GM12878 (cell line): ENCODE data around the gene CCDC197. TPM values are rescaled to one million over a fixed set of nuclear protein-coding genes. Genes with fewer than 3 reads are reported as not detected.

Experiments used
- ATAC-seq: fragments of 200-7000 bp; cut with Tn5 transposase; 3 replicates; pipeline ENCODE4 v1.9.1; 2020; ENCODE audit warnings: mild to moderate bottlenecking, moderate library complexity
- BruUV-seq: library from RNA; stranded (reverse); fragments of 400-500 nt; replicated peaks from 2 replicates; lab custom pipeline; 2021; lab: Mats Ljungman, UMichigan
- CTCF ChIA-PET: fragments of 300-600 bp; sonication (Branson Sonifier 250); formaldehyde crosslinking; extraction: SDS; loops from one replicate; lab custom pipeline; 2021; ENCODE audit warnings: inconsistent platforms; lab: Yijun Ruan, JAX
- POLR2A ChIA-PET: fragments of 350-600 bp; formaldehyde crosslinking; extraction: SDS; loops from one replicate; lab custom pipeline; 2021; ENCODE audit warnings: inconsistent platforms; lab: Charles Lee
- RAD21 ChIA-PET: fragments of 300-600 bp; sonication (Branson Sonifier 250); formaldehyde crosslinking; loops from one replicate; lab custom pipeline; 2023; ENCODE audit warnings: antibody characterized with exemption; ENCODE audit not compliant: unreplicated experiment; lab: Charles Lee
- SMC1A ChIA-PET: fragments of 300-600 bp; sonication (Branson Sonifier 250); formaldehyde crosslinking; loops from one replicate; lab custom pipeline; 2023; ENCODE audit not compliant: unreplicated experiment, uncharacterized antibody; lab: Charles Lee
- DNase-seq: peaks from one replicate; pipeline ENCODE4 v3.0.0-alpha.2; 2011; ENCODE audit warnings: low read depth, low spot score
- FAIRE-seq: peaks from 3 replicates; lab custom pipeline; 2011; peaks lifted over from hg19 to GRCh38; lab: Jason Lieb, UNC
- H2AFZ ChIP-seq: 2 replicates; pipeline ENCODE4 v1.6.0; 2011; ENCODE audit warnings: low read depth, low read length, control low read depth; ENCODE audit not compliant: control insufficient read depth
- H3K27ac ChIP-seq: 2 replicates; pipeline ENCODE4 v1.5.1; 2011; ENCODE audit warnings: control low read depth; ENCODE audit not compliant: control insufficient read depth, insufficient read depth
- H3K27me3 ChIP-seq, 2 experiments: replicated peaks in 1 of 2; 2 replicates each; pipeline versions ENCODE4 v1.6.0 to v1.6.1; 2011; ENCODE audit warnings: low read length in 1 of 2; ENCODE audit not compliant: control insufficient read depth in 2 of 2, insufficient read depth in 2 of 2
- H3K36me3 ChIP-seq, 2 experiments: 2 replicates each; pipeline ENCODE4 v1.5.1; 2011; ENCODE audit warnings: low read length in 1 of 2; ENCODE audit not compliant: control insufficient read depth in 2 of 2, insufficient read depth in 2 of 2
- H3K4me1 ChIP-seq: 2 replicates; pipeline ENCODE4 v1.6.1; 2011; ENCODE audit warnings: mild to moderate bottlenecking, low read length, moderate library complexity, mixed read lengths; ENCODE audit not compliant: control insufficient read depth, insufficient read depth
- H3K4me2 ChIP-seq: 2 replicates; pipeline ENCODE4 v1.6.0; 2011; ENCODE audit warnings: control low read depth; ENCODE audit not compliant: control insufficient read depth, insufficient read depth
- H3K4me3 ChIP-seq: fragments of 200-600 bp; sonication (generic); 2 replicates; pipeline ENCODE4 v1.5.1; 2016
- H3K79me2 ChIP-seq: 2 replicates; pipeline ENCODE4 v1.6.0; 2011; ENCODE audit warnings: low read length; ENCODE audit not compliant: control insufficient read depth, insufficient read depth
- H3K9ac ChIP-seq: 2 replicates; pipeline ENCODE4 v1.8.0; 2011; ENCODE audit warnings: low read length, control low read depth, mixed read lengths; ENCODE audit not compliant: control insufficient read depth, insufficient read depth
- H3K9me3 ChIP-seq: replicated peaks from 3 replicates; pipeline ENCODE4 v1.5.1; 2011; ENCODE audit warnings: mild to moderate bottlenecking, low read length; ENCODE audit not compliant: control insufficient read depth, insufficient read depth
- H4K20me1 ChIP-seq: 2 replicates; pipeline ENCODE4 v1.6.0; 2011; ENCODE audit not compliant: control insufficient read depth, insufficient read depth
- NR2C2 ChIP-seq: IDR thresholded peaks from 2 replicates; pipeline ENCODE4 v1.6.1; 2011; ENCODE audit warnings: borderline replicate concordance, low read depth; ENCODE audit not compliant: control insufficient read depth, insufficient read length
- PML ChIP-seq: IDR thresholded peaks from 2 replicates; pipeline ENCODE4 v1.6.1; 2012; ENCODE audit warnings: low read length, inconsistent platforms
- RAD51 ChIP-seq: fragments of 450-650 bp; IDR thresholded peaks from 2 replicates; pipeline ENCODE4 v1.6.1; 2016; ENCODE audit warnings: moderate library complexity, mild to moderate bottlenecking, inconsistent platforms
- WGBS: methylation state at CpG from one replicate; pipeline ENCODE4 v1.1.6; 2016; ENCODE audit warnings: low lambda C conversion rate; ENCODE audit not compliant: insufficient replicate concordance, insufficient coverage; ENCODE audit errors: missing lambda C conversion rate; 5-methylcytosine and 5-hydroxymethylcytosine counted together
- in situ Hi-C: fragments of 300-500 bp; cut with MboI; formaldehyde crosslinking; loops from 9 replicates; pipeline ENCODE4 v1.14.3; 2018; ENCODE audit warnings: mixed read lengths
- intact Hi-C: fragments of 100-400 bp; cut with micrococcal nuclease; formaldehyde crosslinking; loops from one replicate; pipeline ENCODE4 v1.14.2; 2022; ENCODE audit not compliant: unreplicated experiment
- polyA plus RNA-seq, 11 experiments: library from polyadenylated mRNA; depleted of rRNA in 4 of 11; unstranded in 6 of 11; stranded (reverse) in 5 of 11; fragments of >200 nt; fragmentation: Nextera tagmentation in 4 of 11; fragmentation: Illumina TruSeq in 1 of 11; extraction: Ambion mirVana in 4 of 11; extraction: Trizol in 1 of 11; gene quantifications; 1 replicate in 1 of 11; 2 replicates in 10 of 11; pipeline versions ENCODE4 v1.2.1 to v1.2.3, GENCODE V29; 2011 to 2016; ENCODE audit warnings: inconsistent platforms in 2 of 11, missing spikeins in 2 of 11, low read depth in 1 of 11
- total RNA-seq, 4 experiments: library from RNA; depleted of rRNA in 3 of 4; stranded (reverse); fragments of >200 nt in 3 of 4; fragmentation: Illumina TruSeq in 1 of 4; extraction: Trizol in 1 of 4; gene quantifications; 2 replicates each; pipeline versions ENCODE4 v1.2.1 to v1.2.3, GENCODE V29; 2013 to 2021
- TF ChIP-seq, protein P1 (sequence below): fragments of 450-650 bp; IDR thresholded peaks from 2 replicates; pipeline ENCODE4 v1.6.1; 2016; ENCODE audit warnings: mild to moderate bottlenecking

CCDC197 gene
- total and polyA plus RNA-seq, 10 of the 15 experiments (the other 5 are each of a cell fraction or from before 2014, with no cell fraction given): 0.12 TPM; not detected in 9

DNA sequence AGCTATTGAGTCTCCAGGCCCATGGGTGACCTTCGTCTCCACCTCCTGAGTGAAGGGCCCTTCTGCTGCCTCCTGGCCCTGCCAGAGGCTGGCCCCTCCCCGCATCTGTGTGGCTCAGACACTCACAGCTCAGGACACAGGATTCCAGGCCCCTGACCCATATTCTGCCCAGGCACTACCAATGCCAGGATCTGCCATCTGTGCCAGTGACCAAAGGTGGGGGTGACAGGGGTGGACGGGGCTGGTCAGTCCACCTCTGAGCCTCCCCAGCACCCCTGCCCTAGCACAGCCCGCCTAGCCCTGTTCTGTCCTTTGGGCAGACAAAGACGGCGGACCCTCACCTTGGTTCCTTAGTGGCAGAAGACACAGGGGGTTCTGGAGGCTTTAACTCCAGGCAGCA lies 23.5 kb upstream of the CCDC197 start:
- peaks cover 92% of the 10 kb centered on the region for H3K4me1 ChIP-seq
- H3K9ac ChIP-seq: no peak overlapping the region

DNA sequence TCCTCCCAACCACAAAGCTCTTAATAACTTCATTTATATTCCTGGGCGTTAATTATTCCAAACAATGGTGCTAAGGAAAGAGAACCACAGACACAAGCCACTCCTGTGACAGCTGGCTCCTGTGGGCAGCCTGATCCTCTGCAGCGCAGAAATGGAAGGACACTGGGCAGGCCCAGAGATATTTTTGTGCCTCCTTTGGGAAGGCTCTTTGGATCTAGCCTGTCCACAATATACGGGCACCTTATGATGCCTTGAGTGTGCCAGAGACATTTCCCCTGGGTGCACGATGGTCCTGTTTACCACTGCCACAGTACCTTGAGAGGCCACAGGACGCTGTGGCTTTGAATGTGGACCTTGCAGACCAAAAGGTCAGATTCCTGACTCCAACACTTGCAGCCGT lies 22.8 kb upstream of the CCDC197 start:
- ChIA-PET POLR2A (interaction anchor here (1.0 to 4.4 kb wide), 5 partner anchors 9 to 25 kb away, joined by 3 to 18 read pairs (median 7); no protein-coding TSS in a partner anchor), CTCF (interaction anchor here (2.0 to 20.8 kb wide), 4 partner anchors 13 to 35 kb away, joined by 5 to 399 read pairs (median 208); partner anchors contain the start of gene CCDC197), RAD21 (interaction anchor here (0.8 to 16.9 kb wide), 4 partner anchors 15 to 35 kb away, joined by 8 to 324 read pairs (median 196); partner anchors contain the start of gene CCDC197), SMC1A (interaction anchor here (0.6 to 20.2 kb wide), 7 partner anchors 8 to 795 kb away, joined by 3 to 409 read pairs (median 15); partner anchors contain the start of gene CCDC197)
- no peaks in the 10 kb centered on the region; the same call in 2 of the 3 replicates for H3K9me3 ChIP-seq
- H3K27ac ChIP-seq: no peak overlapping the region
- no peaks in the 10 kb centered on the region for H3K79me2 ChIP-seq
- peak overlapping the region; percentile 75 for H3K4me2 ChIP-seq
- ATAC-seq: no peak
- no peaks in the 10 kb centered on the region for H3K27me3 ChIP-seq
- H4K20me1 ChIP-seq: no peaks in the 10 kb centered on the region
- intact Hi-C loops (no loop called here), in situ Hi-C loops (loop anchor here (10.0 to 25.0 kb wide), 3 partner anchors 1212 to 1688 kb away; partner anchors contain the start of gene SYNE3)
- H3K36me3 ChIP-seq: no peaks in the 10 kb centered on the region
- 89% methylated on average over 6 of the region's 6 CpGs for WGBS
- no peak for DNase-seq
- no peak overlapping the region for H3K9ac ChIP-seq
- peaks cover 92% of the 10 kb centered on the region for H3K4me1 ChIP-seq
- no peak overlapping the region for H3K4me3 ChIP-seq
- BruUV-seq: no TSS peak
- no peak for TF ChIP-seq NR2C2
- TF ChIP-seq RAD51: no peak
- H2AFZ ChIP-seq: no peak overlapping the region
- no peak for FAIRE-seq

More for the DNA sequence above, 23.5 kb upstream of the CCDC197 start:
- RAD21 ChIA-PET: interaction anchor here (7.8 to 16.9 kb wide), 3 partner anchors 15 to 34 kb away, joined by 182 to 324 read pairs (median 209); partner anchors contain the start of gene CCDC197
- no peak overlapping the region for H3K27ac ChIP-seq
- no peaks in the 10 kb centered on the region; the same call in 2 of the 3 replicates for H3K9me3 ChIP-seq
- in situ Hi-C loops: loop anchor here (10.0 to 25.0 kb wide), 3 partner anchors 1211 to 1689 kb away; partner anchors contain the start of gene SYNE3
- 76% methylated on average over 6 of the region's 6 CpGs for WGBS
- SMC1A ChIA-PET: interaction anchor here (0.6 to 20.2 kb wide), 9 partner anchors 8 to 163 kb away, joined by 3 to 409 read pairs (median 15); partner anchors contain the start of gene CCDC197
- H3K4me3 ChIP-seq: no peak overlapping the region
- DNase-seq (no peak), ATAC-seq (no peak), FAIRE-seq (no peak)
- no peak overlapping the region for H3K4me2 ChIP-seq
- CTCF ChIA-PET: interaction anchor here (2.0 to 20.8 kb wide), 6 partner anchors 13 to 163 kb away, joined by 5 to 399 read pairs (median 56); partner anchors contain the start of gene CCDC197
- BruUV-seq: no TSS peak
- no peaks in the 10 kb centered on the region for H4K20me1 ChIP-seq
- no peaks in the 10 kb centered on the region for H3K27me3 ChIP-seq
- no peaks in the 10 kb centered on the region for H3K36me3 ChIP-seq
- intact Hi-C loops: no loop called here
- no peaks in the 10 kb centered on the region for H3K79me2 ChIP-seq
- TF ChIP-seq, protein P1, sequence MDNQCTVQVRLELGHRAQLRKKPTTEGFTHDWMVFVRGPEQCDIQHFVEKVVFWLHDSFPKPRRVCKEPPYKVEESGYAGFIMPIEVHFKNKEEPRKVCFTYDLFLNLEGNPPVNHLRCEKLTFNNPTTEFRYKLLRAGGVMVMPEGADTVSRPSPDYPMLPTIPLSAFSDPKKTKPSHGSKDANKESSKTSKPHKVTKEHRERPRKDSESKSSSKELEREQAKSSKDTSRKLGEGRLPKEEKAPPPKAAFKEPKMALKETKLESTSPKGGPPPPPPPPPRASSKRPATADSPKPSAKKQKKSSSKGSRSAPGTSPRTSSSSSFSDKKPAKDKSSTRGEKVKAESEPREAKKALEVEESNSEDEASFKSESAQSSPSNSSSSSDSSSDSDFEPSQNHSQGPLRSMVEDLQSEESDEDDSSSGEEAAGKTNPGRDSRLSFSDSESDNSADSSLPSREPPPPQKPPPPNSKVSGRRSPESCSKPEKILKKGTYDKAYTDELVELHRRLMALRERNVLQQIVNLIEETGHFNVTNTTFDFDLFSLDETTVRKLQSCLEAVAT: peak; percentile 63; the same call in 1 of the 2 replicates
- no peak for TF ChIP-seq PML
- H2AFZ ChIP-seq: no peak overlapping the region
- POLR2A ChIA-PET: interaction anchor here (1.0 to 4.4 kb wide), 6 partner anchors 9 to 26 kb away, joined by 3 to 18 read pairs (median 7); no protein-coding TSS in a partner anchor
